Memory B cell (primary cell): Measurements from ENCODE around the gene EFTUD2.
A peak's percentile ranks its signal among the peaks of the same experiment; 100 is the strongest.

Experiments used
- ATAC-seq: fragments of 150-1000 bp; cut with Tn5 transposase; 2 replicates; pipeline ENCODE4 v1.10.0; 2021; ENCODE audit warnings: low read depth, mild to moderate bottlenecking, moderate library complexity
- DNase-seq, 2 donors: peaks; one replicate each; pipeline ENCODE4 v3.0.0; 2022; ENCODE audit warnings: low spot score in 2 of 2
- H3K27ac Mint-ChIP-seq: one replicate; pipeline ENCODE4 v1.8.0; 2022; ENCODE audit warnings: mild to moderate bottlenecking, moderate library complexity, mixed read lengths
- H3K27me3 Mint-ChIP-seq: one replicate; pipeline ENCODE4 v1.8.0; 2022; ENCODE audit warnings: mixed read lengths
- H3K36me3 Mint-ChIP-seq: one replicate; pipeline ENCODE4 v1.8.0; 2022; ENCODE audit warnings: mild to moderate bottlenecking, mixed read lengths
- H3K4me1 Mint-ChIP-seq: one replicate; pipeline ENCODE4 v1.8.0; 2022; ENCODE audit warnings: mixed read lengths
- H3K4me3 Mint-ChIP-seq: one replicate; pipeline ENCODE4 v1.8.0; 2022; ENCODE audit warnings: mild to moderate bottlenecking, moderate library complexity, mixed read lengths
- H3K9me3 Mint-ChIP-seq: one replicate; pipeline ENCODE4 v1.8.0; 2022; ENCODE audit warnings: mixed read lengths

EFTUD2 gene

GRCh38 chr17:44901411-44901921 lies 2.2 kb upstream of the EFTUD2 start:
- no peak overlapping the region for H3K27ac Mint-ChIP-seq
- peaks cover 6% of the 10 kb centered on the region for H3K4me1 Mint-ChIP-seq
- peaks cover 8% of the 10 kb centered on the region for H3K27me3 Mint-ChIP-seq
- H3K9me3 Mint-ChIP-seq: no peaks in the 10 kb centered on the region
- H3K36me3 Mint-ChIP-seq: peaks cover 1% of the 10 kb centered on the region
- DNase-seq (no peak), ATAC-seq (no peak)
- no peak overlapping the region for H3K4me3 Mint-ChIP-seq

GRCh38 chr17:44900894-44901293 lies 1.6 kb upstream of the EFTUD2 start:
- peaks cover 3% of the 10 kb centered on the region for H3K27me3 Mint-ChIP-seq
- H3K4me1 Mint-ChIP-seq: peaks cover 9% of the 10 kb centered on the region
- H3K4me3 Mint-ChIP-seq: no peak overlapping the region
- no peak for ATAC-seq
- DNase-seq: no peak
- H3K9me3 Mint-ChIP-seq: no peaks in the 10 kb centered on the region
- peak overlapping the region; percentile 100 for H3K27ac Mint-ChIP-seq
- H3K36me3 Mint-ChIP-seq: peaks cover 1% of the 10 kb centered on the region

- no peak for ATAC-seq
- Mint-ChIP-seq H3K4me3 (peak overlapping the region; percentile 91), H3K27me3 (no peaks in the 10 kb centered on the region), H3K4me1 (peaks cover 13% of the 10 kb centered on the region), H3K9me3 (no peaks in the 10 kb centered on the region), H3K36me3 (peaks cover 8% of the 10 kb centered on the region), H3K27ac (peak overlapping the region; percentile 100)
- no peak for DNase-seq
Observed at GRCh38 chr17:44898768-44899073, 524 bp downstream of the EFTUD2 start.

GRCh38 chr17:44894642-44895041 lies 4.6 kb downstream of the EFTUD2 start:
- no peak for ATAC-seq
- no peak overlapping the region for H3K4me3 Mint-ChIP-seq
- H3K27me3 Mint-ChIP-seq: no peaks in the 10 kb centered on the region
- H3K4me1 Mint-ChIP-seq: peaks cover 16% of the 10 kb centered on the region
- no peaks in the 10 kb centered on the region for H3K9me3 Mint-ChIP-seq
- DNase-seq: no peak
- H3K27ac Mint-ChIP-seq: no peak overlapping the region
- H3K36me3 Mint-ChIP-seq: peaks cover 14% of the 10 kb centered on the region

DNA sequence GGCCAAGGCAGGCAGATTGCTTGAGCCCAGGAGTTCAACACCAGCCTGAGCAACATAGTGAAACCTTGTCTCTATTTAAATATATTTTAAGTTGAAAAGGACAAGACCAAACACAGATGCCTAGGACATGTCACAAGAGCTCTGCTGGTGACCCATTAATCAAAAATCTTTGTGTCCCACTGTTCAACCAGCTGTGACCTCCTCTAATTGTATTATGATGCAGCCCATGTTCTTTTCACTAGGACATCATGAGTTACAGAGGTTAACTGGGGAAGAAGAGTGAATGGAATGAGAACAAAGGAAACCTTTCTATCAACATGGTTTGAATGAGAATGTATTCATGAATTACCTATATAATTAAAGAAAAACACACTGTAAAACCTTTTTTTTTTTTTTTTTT lies 7.0 kb downstream of the EFTUD2 start:
- H3K9me3 Mint-ChIP-seq: no peaks in the 10 kb centered on the region
- no peaks in the 10 kb centered on the region for H3K27me3 Mint-ChIP-seq
- no peak overlapping the region for H3K27ac Mint-ChIP-seq
- peaks cover 12% of the 10 kb centered on the region for H3K4me1 Mint-ChIP-seq
- DNase-seq (no peak), ATAC-seq (no peak)
- H3K36me3 Mint-ChIP-seq: peaks cover 12% of the 10 kb centered on the region
- H3K4me3 Mint-ChIP-seq: no peak overlapping the region

DNA sequence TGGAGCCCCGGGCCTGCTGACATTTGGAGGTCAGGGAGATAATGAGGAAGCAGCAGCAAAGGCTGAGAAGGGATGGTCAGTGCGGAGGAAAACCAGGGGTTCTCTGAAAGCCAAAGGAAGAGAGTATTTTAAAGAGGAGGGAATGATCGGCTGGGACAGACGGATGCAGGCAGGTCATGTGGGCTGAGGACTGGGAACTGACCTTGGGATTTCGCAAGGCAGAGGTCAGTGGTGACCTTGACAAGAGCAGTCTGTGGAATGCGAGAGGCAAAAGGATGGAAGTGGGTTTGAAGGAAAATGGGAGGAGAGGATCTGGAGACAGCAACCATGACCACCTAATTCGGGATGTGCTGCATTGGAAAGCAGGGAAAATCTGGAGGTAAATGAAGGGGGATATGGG lies 10.2 kb downstream of the EFTUD2 start:
- H3K36me3 Mint-ChIP-seq: peaks cover 16% of the 10 kb centered on the region
- DNase-seq: no peak
- H3K4me3 Mint-ChIP-seq: no peak overlapping the region
- H3K27ac Mint-ChIP-seq: no peak overlapping the region
- peaks cover 5% of the 10 kb centered on the region for H3K4me1 Mint-ChIP-seq
- no peaks in the 10 kb centered on the region for H3K27me3 Mint-ChIP-seq
- no peaks in the 10 kb centered on the region for H3K9me3 Mint-ChIP-seq
- no peak for ATAC-seq

DNA sequence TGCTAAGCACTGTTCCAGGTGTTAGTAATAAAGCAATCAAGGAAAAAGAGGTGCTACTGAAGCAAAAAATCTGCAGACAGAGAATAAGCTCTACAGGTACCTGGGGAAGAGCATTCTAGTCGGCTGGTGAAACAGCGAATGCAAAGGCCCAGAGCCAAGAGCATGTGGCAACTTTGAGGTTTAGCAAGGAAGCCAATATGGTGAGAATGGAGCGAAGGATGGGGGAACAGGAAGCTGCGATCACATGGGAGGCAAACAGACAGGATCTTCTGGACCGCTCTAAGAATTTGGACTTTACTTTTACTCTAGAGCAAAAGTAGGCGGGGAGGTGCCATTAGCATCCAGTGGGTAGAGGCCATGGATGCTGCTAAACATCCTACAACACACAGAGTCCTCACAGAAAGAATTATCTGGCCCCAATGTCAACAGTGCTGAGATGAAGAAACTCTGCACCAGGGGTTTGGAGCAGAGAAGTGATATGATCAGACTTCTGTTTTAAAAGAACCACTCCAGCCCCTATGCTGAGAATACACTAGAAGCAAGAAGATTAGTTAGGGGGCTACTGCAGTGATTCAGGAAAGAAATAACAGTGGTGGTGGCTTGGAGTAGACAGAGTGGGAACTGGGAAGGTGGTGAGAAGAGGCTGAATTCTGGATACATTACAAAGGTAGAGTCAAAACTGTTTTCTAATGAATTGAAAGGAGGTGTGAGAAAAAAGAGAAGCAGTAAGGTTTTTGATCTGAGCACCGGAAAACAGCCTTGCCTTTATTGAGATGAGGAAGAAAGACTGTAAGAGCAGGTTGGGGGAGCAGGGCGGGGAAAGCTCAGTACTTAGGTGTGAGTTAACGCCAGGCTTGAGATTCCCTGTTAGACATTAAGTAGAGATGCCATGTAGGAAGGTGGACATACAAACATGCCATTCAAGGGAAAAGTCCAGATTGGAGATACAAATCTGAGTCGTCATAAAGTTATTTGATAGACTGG lies 11.0 kb downstream of the EFTUD2 start:
- Mint-ChIP-seq H3K4me1 (peaks cover 5% of the 10 kb centered on the region), H3K27ac (no peak overlapping the region), H3K36me3 (peaks cover 18% of the 10 kb centered on the region), H3K4me3 (no peak overlapping the region), H3K27me3 (no peaks in the 10 kb centered on the region), H3K9me3 (no peaks in the 10 kb centered on the region)
- DNase-seq (no peak), ATAC-seq (no peak)

GRCh38 chr17:44887016-44887415 lies 12.2 kb downstream of the EFTUD2 start:
- Mint-ChIP-seq H3K9me3 (no peaks in the 10 kb centered on the region), H3K36me3 (peaks cover 25% of the 10 kb centered on the region), H3K27me3 (no peaks in the 10 kb centered on the region), H3K27ac (no peak overlapping the region), H3K4me3 (no peak overlapping the region), H3K4me1 (peaks cover 5% of the 10 kb centered on the region)
- DNase-seq (no peak), ATAC-seq (no peak)

DNA sequence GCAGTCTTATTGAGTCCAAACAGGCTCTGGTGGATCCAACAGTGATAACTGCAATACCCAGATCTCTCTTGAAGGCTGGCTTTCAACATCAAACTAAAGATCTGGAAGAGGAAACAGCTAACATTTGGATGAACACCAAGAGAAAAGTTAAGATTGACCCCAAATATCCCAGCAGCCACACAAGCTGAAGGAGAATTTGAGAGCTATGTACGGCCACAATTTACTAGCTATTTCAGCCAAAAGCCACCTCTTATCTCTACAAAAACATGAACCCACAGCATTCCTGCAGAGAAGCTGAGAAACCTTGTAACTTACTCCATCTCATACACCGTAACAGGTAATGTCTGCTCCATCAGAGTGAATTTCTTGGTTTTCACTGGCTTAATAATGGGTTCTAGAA lies 14.3 kb downstream of the EFTUD2 start:
- Mint-ChIP-seq H3K4me3 (no peak overlapping the region), H3K27ac (no peak overlapping the region), H3K36me3 (peaks cover 30% of the 10 kb centered on the region), H3K4me1 (no peaks in the 10 kb centered on the region), H3K27me3 (no peaks in the 10 kb centered on the region), H3K9me3 (no peaks in the 10 kb centered on the region)
- DNase-seq: no peak
- no peak for ATAC-seq

DNA sequence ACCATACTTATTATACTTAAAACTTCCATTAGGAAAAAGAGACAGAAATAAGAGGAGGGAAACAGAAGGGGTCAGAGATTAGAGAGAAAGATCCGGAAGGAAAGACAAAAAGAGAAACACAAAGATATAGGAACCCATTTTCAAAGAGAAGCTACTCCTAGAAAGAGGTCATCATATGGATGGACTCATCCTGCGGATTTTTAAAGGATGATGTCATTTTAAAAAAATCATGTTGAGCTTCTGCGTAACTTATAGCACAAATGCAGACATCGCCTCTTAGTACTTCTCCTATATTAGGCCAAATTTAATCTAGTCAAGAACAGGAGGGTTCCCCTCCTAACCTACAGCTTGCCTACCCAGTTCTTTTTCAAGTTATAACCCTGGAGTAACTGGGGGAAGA lies 18.1 kb downstream of the EFTUD2 start:
- ATAC-seq: no peak
- Mint-ChIP-seq H3K27ac (no peak overlapping the region), H3K36me3 (peaks cover 37% of the 10 kb centered on the region)

GRCh38 chr17:44880062-44880461 lies 19.2 kb downstream of the EFTUD2 start:
- H3K4me1 Mint-ChIP-seq: peaks cover 2% of the 10 kb centered on the region
- peaks cover 34% of the 10 kb centered on the region for H3K36me3 Mint-ChIP-seq
- DNase-seq: no peak
- ATAC-seq: no peak
- H3K27me3 Mint-ChIP-seq: no peaks in the 10 kb centered on the region
- H3K27ac Mint-ChIP-seq: no peak overlapping the region
- no peaks in the 10 kb centered on the region for H3K9me3 Mint-ChIP-seq
- H3K4me3 Mint-ChIP-seq: no peak overlapping the region

More for the DNA sequence above, 18.1 kb downstream of the EFTUD2 start:
- DNase-seq: no peak
- no peaks in the 10 kb centered on the region for H3K27me3 Mint-ChIP-seq
- no peaks in the 10 kb centered on the region for H3K9me3 Mint-ChIP-seq
- no peak overlapping the region for H3K4me3 Mint-ChIP-seq
- H3K4me1 Mint-ChIP-seq: peaks cover 2% of the 10 kb centered on the region

GRCh38 chr17:44879376-44879775 lies 19.9 kb downstream of the EFTUD2 start:
- Mint-ChIP-seq H3K9me3 (no peaks in the 10 kb centered on the region), H3K4me3 (no peak overlapping the region), H3K27ac (no peak overlapping the region), H3K27me3 (no peaks in the 10 kb centered on the region), H3K36me3 (peaks cover 33% of the 10 kb centered on the region), H3K4me1 (peaks cover 2% of the 10 kb centered on the region)
- ATAC-seq (no peak), DNase-seq (no peak)

DNA sequence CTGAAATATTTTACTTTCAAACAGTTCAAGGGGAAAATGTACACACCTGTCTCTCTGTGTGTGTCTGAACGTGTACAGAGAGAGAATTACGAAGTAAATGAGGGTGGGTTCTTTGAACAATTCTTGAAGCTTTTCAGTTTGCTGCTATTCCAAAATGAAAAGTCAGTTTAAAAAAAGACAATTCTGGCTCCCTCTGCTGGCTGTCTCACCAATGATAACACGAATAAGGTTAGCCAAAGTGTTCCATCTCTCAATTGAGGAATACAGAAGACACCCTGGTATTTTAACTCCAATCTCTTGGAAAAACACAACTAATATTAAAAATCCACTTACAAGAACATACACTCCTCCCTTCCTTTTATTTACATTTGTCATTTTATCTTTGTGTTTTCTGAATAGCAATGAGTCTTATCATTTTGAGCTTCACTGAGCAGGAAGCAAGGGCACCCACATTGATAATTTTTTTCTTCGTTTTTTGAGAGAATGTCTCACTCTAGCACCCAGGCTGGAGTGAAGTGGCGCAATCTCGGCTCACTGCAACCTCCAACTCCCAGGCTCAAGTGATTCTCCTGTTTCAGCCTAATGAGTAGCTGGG lies 20.5 kb downstream of the EFTUD2 start:
- Mint-ChIP-seq H3K4me3 (no peak overlapping the region), H3K27me3 (no peaks in the 10 kb centered on the region), H3K27ac (no peak overlapping the region), H3K9me3 (no peaks in the 10 kb centered on the region), H3K4me1 (peaks cover 2% of the 10 kb centered on the region), H3K36me3 (peaks cover 33% of the 10 kb centered on the region)
- DNase-seq: peak in 1 of 2 donors; percentile 30
- ATAC-seq: no peak

DNA sequence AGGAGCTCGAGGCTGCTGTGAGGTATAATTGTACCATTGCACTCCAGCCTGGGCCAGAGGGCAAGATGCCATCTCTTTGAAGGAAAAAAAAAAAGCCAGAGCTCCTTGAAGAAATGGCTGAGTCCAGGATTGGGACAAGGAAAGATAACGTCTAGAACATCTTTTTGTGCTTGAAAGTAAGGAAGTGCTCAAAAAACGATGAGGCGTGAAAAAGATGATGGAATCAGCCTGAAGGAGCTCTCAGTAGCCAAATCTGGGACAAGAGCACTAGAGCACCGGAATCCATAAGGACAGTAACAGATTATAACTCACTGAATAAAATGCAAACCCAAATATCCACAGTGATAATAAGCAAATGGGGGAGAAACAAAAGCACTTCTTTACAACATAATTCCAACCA lies 22.1 kb downstream of the EFTUD2 start:
- Mint-ChIP-seq H3K4me3 (no peak overlapping the region), H3K27ac (no peak overlapping the region), H3K27me3 (no peaks in the 10 kb centered on the region), H3K9me3 (no peaks in the 10 kb centered on the region), H3K4me1 (peaks cover 2% of the 10 kb centered on the region), H3K36me3 (peaks cover 21% of the 10 kb centered on the region)
- no peak for ATAC-seq
- DNase-seq: no peak
